ENCODE measurements around the gene OR2A5. TPM values are rescaled to one million over a fixed set of nuclear protein-coding genes. Genes with fewer than 3 reads are reported as not detected.

OR2A5 gene
- total and polyA plus RNA-seq, 2 of the 8 experiments (the other 6 are each of a cell fraction or from before 2014, with no cell fraction given) = not detected

GRCh38 chr7:144001543-144001942 lies 47.2 kb upstream of the OR2A5 start:
- Histone ChIP-seq H3K4me1 (replicated peaks in 1 of 4; ENCODE audit: control insufficient read depth in 3 of 4, insufficient read depth in 4 of 4, low read length in 3 of 4) (no peaks in the 10 kb centered on the region), H2AFZ (ENCODE audit: low read length) (no peak overlapping the region), H3K4me2 (ENCODE audit: insufficient read depth in 1 of 2, low read depth in 2 of 2, low read length in 2 of 2) (no peak overlapping the region), H3K9me3 (ENCODE audit: insufficient read depth in 2 of 2, low read depth in 1 of 2, low read length in 1 of 2) (no peaks in the 10 kb centered on the region), H3K27ac (ENCODE audit: low read depth, low read length) (no peak overlapping the region), H2BK20ac (ENCODE audit: low read length) (no peak overlapping the region), H3K23ac (ENCODE audit: insufficient read length) (no peak overlapping the region), H2AK5ac (ENCODE audit: low read depth, low read length) (no peak overlapping the region), H4K5ac (ENCODE audit: insufficient read length, low read depth, low read length) (no peak overlapping the region), H3K4me3 (ENCODE audit: extremely low read depth in 1 of 4, insufficient read depth in 2 of 4, low read depth in 3 of 4, low read length in 4 of 4) (no peak overlapping the region), H3K18ac (ENCODE audit: extremely low read depth, low read length) (no peak overlapping the region), H3K79me1 (ENCODE audit: low read depth, low read length) (no peaks in the 10 kb centered on the region), H3K79me2 (ENCODE audit: control insufficient read depth in 1 of 2, insufficient read depth in 2 of 2, low read length in 2 of 2) (no peaks in the 10 kb centered on the region), H3K36me3 (ENCODE audit: control insufficient read depth in 2 of 4, insufficient read depth in 4 of 4, low read length in 3 of 4) (no peaks in the 10 kb centered on the region), H3K14ac (ENCODE audit: insufficient read length) (no peak overlapping the region), H2BK5ac (ENCODE audit: low read depth, low read length) (no peak overlapping the region), H3K4ac (replicated peaks; ENCODE audit: insufficient read length, low read depth, low read length) (no peak overlapping the region), H2BK120ac (replicated peaks; ENCODE audit: low read depth, low read length) (no peak overlapping the region), H4K20me1 (replicated peaks in 1 of 2; ENCODE audit: control insufficient read depth in 1 of 2, insufficient read depth in 2 of 2, low read length in 2 of 2) (no peaks in the 10 kb centered on the region), H3K27me3 (replicated peaks in 1 of 4; ENCODE audit: control insufficient read depth in 3 of 4, extremely low read depth in 1 of 4, insufficient read depth in 3 of 4, low read length in 3 of 4) (no peaks in the 10 kb centered on the region), H3K9ac (replicated peaks in 1 of 4; ENCODE audit: extremely low read depth in 1 of 4, low read depth in 3 of 4, low read length in 3 of 4) (no peak overlapping the region), H4K91ac (replicated peaks; ENCODE audit: insufficient read length, low read length) (no peak overlapping the region), H3K56ac (replicated peaks; ENCODE audit: insufficient read length, low read depth, low read length) (no peak overlapping the region), H3K23me2 (ENCODE audit: low read depth, low read length) (no peaks in the 10 kb centered on the region), H2BK15ac (ENCODE audit: low read length) (no peak overlapping the region), H2BK12ac (ENCODE audit: low read depth, low read length) (no peak overlapping the region), H4K8ac (ENCODE audit: extremely low read depth, insufficient read depth, low read length) (no peak overlapping the region)
- FAIRE-seq (no peak), DNase-seq (ENCODE audit: low read depth in 1 of 2, low spot score in 2 of 2) (no peak)
- no peak for TF ChIP-seq SIN3A (conservative IDR thresholded peaks at IDR 0.05 in 1 of 2, IDR thresholded peaks at IDR 0.05 in 1 of 2; ENCODE audit: low read depth in 1 of 2, low read length in 2 of 2)
- TF ChIP-seq SIX5 (IDR thresholded peaks at IDR 0.05; ENCODE audit: low read depth, low read length) = no peak
- TF ChIP-seq SP4 (IDR thresholded peaks at IDR 0.05; ENCODE audit: low read length) = no peak
- no peak for TF ChIP-seq EGR1 (IDR thresholded peaks at IDR 0.05; ENCODE audit: borderline replicate concordance, low read depth, low read length)
- no peak for TF ChIP-seq ASH2L (IDR thresholded peaks at IDR 0.05; ENCODE audit: low read length)
- TF ChIP-seq HDAC6 (IDR thresholded peaks at IDR 0.05; ENCODE audit: low read depth, low read length) = no peak
- no peak for TF ChIP-seq TBP (IDR thresholded peaks at IDR 0.05; ENCODE audit: low read depth, low read length)
- TF ChIP-seq POLR2AphosphoS5 (IDR thresholded peaks at IDR 0.05; ENCODE audit: low read depth, low read length) = no peak
- no peak for TF ChIP-seq PHF8 (conservative IDR thresholded peaks at IDR 0.05; ENCODE audit: low read depth, low read length)
- POLR2A ChIA-PET (ENCODE audit: partially characterized antibody) = no interaction called here
- CTCF ChIA-PET (ENCODE audit: partially characterized antibody) = interaction anchor here (1.0 kb wide), 1 partner anchor 23 kb away, joined by 3 read pairs; no protein-coding TSS in a partner anchor
- WGBS, 2 experiments (ENCODE audit: extremely low coverage in 1 of 2, insufficient coverage in 1 of 2, insufficient read length in 1 of 2, insufficient replicate concordance in 2 of 2, low coverage in 1 of 2, low lambda C conversion rate in 2 of 2, missing lambda C conversion rate in 1 of 2) = 87% methylated on average over 3 of the region's 3 CpGs; no CpG with 5 or more reads in 1 of the 2 experiments

Data from H1 (cell line).